GM18867 (cell line): ENCODE results near the gene ZMYND8.

ENCODE experiments used
- ATAC-seq: cut with Tn5 transposase; IDR thresholded peaks from one replicate; pipeline ENCODE4 v1.9.1; 2021; ENCODE audit warnings: mild to moderate bottlenecking, moderate library complexity; ENCODE audit not compliant: unreplicated experiment

The ZMYND8 gene

DNA sequence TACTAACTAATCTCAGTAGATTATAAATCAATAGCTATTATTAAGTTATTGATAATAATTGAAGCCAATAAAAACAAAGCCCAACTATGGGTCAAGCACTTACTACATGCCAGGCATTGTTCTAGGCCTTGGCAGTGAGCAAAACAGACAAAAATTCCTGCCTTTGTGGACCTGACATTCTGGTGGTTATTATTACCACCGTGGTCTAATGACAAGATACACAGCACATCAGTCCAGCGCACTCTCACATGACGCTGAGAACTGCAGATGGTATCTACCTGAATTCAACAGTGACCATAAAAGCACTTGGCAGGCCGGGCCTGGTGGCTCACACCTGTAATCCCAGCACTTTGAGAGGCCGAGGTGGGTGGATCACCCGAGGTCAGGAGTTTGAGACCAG lies 121.4 kb downstream of the ZMYND8 start:
- ATAC-seq, result no peak

DNA sequence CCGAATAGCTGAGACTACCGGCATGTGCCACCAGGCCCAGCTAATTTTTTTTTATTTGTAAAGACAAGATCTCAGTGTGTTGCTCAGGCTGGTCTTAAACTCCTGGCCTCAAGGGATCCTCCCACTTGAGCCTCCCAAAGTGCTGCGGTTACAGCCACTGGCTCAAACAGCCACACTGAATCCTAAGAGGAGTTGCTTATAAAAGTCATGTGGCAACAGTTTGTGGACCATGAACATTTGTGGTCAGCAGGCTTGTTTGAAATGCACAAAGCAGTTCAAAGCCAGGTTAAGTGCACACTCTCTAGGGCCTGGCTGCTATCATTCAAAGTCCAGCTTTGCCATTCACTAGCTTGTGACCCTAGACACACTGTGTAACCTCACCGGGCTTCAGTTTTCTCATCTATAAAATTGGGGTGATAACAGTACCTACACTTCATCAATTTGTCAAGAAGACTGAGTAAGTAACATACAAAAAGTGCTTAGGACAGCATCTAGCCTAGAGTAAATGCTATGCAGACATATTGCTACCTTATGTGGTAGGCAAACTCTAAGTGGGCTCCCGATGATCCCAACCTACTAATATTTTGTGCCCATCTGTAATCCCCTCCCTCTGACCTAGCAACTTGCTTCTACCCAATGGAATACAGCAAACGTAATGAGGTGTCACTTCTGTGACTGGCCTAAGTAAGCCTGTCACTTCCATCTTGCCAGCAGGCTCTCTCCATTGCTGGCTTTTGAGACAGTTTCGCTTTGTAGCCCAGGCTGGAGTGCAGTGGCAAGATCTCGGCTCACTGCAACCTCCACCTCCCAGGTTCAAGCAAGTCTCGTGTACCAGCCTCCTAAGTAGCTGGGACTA lies 122.9 kb downstream of the ZMYND8 start:
- ATAC-seq, result no peak

DNA sequence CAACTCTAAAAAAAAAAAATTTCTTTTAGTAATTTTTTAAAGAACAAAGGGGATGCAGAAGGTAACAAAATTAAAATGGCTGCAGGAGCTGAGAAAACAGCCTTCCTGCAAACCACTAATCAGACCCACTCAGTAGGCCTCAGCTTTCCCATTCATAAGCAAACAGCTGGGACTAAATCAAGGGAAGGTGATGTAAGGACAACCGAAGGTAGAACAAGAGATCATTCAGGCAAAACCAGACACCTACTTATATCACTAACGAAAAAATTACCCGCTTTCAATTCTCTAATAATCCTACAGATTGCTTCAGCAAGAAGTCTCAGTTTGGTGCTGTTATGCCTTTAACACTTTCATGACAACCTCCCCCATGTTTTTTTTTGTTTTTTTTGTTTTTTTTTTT lies 124.0 kb downstream of the ZMYND8 start:
- no peak for ATAC-seq

DNA sequence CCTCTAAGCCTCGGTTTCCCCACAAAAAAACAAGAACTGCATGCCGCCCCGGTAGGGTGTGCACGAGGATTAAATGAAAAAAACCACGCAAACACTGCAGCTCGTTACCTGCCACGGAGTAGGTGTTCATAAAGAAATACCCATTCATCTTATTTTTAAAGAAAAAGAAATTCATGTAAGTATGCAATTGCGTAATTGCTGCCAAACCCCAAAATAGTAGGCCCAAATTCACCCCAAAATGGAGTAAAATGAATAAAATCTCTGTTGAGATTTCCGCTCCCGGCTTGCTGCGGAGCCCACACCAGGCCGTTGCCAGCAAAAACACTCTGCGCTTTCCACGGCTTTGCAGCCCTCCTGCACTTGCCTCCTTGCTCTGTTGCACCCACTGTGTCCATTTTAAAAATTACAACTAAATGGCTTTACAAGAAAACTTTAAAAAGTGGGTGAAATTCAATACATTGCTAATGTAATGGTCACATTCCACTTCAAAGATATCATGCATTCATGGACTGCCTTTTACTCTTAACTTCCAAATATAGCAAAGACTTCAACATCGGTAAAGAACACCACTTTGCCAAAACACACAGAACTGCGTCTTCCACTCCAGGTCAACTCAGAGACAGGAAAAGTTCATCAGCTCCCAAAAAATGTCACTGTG lies 125.0 kb downstream of the ZMYND8 start:
- no peak for ATAC-seq

DNA sequence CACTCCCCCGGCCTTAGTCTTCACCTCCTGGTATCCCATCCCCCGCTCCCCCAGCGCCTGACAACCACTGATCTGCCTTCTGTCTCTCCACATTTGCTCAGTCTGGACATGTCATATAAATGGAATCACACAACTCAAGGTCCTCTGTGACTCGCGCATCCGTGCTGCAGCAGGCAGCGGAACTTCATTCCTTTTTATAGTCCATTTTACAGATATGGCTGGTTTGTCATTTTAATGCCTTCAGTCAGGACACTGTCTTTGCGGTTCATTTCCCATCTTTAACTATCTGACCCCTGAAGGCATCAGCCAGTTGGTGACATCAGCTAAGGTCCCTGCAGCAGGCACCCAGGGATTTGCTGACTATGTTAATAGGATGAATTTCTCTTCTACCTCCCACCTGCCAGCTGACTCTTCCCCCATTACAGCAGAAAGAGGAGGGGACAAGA lies 125.7 kb downstream of the ZMYND8 start:
- ATAC-seq, result no peak

DNA sequence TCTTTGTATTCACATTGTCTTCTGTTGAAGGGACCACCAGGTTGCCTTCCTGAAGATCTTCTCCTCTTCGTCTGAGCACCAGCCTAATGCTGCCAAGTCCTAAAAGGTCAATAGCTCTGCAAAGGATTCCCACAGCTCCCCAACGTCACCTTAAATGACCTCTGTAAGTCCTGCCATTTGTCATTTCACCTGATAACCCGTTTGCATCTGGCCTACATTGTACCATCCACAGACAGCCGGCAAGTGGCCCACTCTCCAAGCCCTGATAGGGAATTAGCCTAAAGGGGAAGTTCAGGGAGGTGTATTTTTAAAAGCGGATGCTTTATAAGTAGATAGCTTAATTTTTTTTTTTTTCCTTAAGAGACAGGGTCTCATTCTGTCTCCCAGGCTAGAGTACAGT lies 127.8 kb downstream of the ZMYND8 start:
- ATAC-seq, result no peak

DNA sequence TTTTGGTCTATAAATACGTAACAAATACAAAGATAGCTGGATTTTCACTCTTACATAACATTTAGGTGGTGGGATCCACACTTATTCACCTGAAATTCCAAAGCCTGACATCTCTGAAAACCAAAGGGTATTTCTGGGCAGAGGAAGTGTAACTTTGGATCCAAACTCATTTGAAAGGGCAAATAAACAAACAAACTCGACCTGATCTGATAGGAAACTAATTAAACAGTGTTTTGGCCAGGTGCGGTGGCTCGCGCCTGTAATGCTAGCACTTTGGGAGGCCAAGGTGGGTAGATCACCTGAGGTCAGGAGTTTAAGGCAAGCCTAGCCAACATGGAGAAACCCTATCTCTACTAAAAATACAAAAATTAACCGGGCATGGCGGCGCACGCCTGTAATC lies 128.9 kb downstream of the ZMYND8 start:
- no peak for ATAC-seq

DNA sequence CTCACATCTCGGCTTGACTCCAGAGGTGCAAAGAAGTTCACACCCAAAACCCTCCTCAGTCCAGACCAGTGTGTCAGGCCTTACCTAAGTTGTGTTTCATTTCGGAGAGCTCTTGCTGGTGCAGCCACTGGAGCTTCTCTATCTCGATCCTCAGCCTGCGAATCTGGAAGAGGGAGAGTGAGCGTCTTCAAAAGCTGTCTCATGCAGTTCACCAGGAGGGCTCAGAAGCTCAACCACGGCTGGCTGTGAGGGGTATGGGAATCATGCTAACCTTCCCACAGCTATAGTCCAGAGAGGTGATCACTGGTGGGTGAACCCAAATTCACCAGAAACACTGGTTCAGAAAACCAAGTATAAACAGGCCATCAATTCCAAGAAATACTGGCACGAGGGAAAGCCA lies 129.4 kb downstream of the ZMYND8 start:
- ATAC-seq, result no peak

DNA sequence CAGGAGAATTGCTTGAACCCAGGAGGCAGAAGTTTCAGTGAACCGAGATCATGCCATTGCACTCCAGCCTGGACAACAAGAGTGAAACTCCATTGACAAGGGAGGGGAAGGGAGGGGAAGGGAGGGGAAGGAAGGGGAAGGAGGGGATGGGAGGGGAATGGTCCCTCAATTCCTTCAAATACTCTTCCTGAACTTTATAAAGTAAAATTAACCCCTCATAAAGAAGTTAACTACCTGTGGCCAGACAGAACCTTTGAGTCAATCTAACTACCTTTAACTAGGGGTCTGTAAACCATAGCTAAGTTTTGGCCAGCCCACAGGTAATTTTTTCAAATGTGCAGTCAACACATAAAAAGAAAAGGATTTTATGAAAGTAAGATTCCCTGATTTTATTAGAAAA lies 131.0 kb downstream of the ZMYND8 start:
- ATAC-seq, result no peak

DNA sequence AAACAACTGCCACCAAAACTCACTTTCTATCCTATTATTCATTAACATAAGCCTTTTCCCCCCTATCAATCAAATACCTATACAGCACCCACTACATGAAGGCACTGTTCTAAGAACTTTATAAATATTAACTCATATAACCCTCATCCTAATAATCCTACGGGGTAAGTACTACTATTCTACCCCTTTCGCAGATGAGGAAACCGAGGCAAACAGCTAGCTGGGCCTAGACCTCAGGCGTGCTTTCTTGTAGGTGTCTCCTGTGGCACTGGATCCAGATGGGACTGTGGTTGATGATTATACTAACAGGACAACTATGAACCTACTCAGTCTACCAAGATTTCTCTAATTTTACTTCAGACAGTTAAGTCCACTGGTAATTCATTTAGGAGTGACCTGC lies 131.6 kb downstream of the ZMYND8 start:
- ATAC-seq, result no peak

DNA sequence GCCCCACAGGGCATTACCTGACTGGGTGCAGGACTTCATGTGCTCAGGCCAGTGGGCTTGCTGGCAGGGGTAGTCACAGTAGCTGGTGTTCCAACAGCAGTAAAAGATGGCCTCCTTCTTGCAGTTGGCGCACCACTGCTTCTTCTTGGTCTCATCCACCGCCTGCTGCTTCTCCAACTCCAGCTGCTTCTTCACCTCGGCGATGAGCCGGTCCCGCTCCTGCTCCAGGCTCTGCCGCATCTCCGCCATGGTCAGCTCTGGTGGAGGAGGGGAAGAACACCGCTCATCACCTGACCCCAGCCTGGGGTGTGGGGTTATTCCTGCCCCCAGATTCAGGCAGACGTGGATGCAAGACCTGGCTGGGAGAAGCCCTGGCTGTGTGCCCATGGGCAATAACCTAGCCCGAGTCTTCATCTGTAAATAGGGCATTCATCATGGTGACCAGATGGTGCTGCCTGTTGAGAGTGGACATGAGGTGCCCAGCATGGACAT lies 132.2 kb downstream of the ZMYND8 start:
- no peak for ATAC-seq

DNA sequence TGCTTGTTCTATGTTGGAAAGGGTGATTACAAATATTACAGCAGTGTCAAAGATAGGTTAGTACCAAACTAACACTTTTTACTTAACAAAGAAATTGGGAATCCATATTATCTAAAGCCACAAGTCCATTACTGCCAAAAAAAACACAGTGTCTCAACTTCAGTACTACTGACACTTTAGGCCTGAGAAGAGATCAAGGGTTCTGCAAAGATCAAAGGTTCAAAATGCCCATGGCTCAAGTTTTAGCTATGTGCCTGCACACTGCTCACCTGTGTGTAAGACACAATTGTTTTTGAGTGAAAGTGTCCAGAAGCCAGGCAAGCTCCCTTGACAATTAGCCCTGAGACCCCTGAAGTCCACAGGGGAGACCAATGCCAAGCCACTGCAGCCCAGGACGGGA lies 132.6 kb downstream of the ZMYND8 start:
- no peak for ATAC-seq

DNA sequence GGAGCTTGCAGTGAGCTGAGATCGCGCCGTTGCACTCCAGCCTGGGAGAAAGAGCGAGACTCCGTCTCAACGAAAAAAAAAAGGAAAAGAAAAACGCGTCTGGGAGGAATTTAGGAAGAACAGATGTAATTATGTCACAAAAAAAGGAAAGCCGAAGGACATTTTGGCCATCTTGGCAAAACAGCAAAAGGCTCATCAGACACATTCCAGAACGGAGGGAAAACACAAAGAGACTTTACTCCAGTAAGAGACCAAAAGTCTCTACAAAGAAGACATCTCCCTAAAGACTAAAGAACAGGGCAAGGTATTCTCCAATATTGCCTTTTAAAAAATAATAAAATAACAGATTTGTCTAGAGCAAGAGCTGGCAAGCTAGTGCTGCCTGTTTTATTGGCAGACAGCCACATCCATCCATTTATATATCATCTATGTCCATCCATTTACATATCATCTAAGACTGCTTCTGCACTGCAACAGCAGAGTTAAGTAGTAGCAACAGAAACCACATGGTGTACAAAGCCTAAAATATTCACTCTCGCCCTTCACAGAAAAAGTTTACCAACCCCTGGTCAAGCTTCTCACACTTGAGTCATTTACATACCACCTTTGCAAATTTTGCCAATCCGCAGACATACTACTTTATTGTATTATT lies 133.9 kb downstream of the ZMYND8 start:
- ATAC-seq, result no peak

DNA sequence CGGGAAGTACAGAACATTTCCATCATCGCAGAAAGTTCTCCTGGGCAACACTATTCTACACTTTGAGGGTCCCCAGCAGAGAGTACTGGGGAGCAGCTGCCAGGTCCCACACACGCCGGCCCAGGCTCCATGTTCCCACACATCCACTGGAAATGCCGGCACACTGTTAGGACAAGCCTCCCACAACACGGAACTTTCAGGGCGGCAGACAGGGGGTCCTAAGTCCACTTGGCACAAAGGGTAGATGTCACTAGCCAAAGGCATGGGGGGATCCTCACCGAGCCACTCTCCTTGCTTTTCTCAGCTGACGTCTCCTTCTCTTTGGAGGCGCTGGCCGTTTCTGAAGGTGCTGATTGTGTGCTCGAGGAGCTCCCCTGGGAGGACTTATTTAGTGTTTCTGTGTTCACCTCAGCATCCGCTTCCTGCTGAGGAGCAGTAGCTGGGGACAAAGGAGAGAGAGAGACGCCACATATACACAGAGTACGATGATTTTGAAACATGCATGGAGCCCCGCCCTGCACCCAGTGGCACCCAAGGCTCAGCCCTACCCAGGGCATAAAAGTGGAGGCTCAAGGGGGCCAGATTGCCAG lies 135.4 kb downstream of the ZMYND8 start:
- ATAC-seq, result no peak

DNA sequence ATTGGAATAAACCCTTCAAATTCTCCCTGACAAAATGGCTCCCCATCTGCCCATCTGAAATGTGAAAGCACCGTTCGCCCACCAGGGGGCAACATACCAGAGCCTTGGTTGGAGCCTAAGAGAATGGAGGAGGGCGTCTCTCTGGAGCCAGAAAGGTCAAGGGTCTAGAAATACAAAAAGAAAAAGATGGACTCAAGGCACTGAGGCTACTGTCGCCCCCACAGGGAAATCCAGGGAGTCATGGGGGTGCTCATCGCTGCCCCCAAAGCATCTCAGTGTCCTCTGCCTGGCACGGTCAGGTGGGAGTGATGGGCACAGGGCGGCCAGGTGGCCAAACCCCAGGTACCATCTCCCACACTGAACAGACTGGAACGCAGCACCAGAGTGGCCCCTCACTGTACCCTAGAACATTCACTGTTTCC lies 136.3 kb downstream of the ZMYND8 start:
- no peak for ATAC-seq

DNA sequence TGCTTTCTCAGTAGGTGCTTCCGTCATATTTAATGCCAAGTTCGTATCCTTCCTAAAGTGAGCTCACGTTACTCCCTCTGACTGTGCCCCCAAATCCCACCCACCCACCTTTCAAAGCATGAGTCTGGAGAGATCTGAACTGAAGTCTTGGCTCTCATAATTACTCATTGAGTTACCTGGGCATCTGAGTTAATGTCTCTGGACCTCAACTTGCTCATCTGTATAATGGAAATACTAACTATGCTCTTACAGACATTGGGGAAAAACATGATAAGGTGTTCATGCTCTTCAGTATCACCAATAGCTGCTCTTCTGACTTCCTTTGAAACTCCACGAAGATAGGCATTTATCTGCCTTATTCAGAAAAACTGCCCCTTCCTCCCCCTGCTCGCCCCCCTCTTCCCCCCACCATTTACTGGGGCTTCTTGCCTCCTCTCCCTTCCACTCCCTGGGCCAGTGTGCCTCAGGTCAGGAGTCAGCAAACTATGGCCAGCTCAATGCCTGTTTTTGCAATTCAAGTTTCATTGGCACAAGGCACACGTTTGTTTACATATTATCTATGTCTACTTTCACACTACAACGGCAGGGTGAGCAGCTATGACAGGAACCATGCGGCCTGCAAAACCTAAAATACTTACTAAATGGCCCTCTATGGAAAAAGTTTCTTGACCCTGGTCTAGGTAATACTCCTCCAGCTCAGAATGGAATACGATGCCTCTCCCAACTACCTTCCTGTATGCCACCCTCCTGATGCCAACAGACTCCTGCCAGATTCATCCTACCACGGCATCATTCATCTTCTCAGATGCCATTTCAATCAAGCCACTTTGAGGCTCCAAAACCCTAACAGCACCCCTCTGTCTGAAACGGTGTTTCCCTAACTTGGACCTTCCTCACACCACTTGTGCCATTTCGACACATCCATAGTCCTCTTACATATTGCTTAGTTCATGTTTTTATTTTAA lies 138.7 kb downstream of the ZMYND8 start:
- no peak for ATAC-seq

DNA sequence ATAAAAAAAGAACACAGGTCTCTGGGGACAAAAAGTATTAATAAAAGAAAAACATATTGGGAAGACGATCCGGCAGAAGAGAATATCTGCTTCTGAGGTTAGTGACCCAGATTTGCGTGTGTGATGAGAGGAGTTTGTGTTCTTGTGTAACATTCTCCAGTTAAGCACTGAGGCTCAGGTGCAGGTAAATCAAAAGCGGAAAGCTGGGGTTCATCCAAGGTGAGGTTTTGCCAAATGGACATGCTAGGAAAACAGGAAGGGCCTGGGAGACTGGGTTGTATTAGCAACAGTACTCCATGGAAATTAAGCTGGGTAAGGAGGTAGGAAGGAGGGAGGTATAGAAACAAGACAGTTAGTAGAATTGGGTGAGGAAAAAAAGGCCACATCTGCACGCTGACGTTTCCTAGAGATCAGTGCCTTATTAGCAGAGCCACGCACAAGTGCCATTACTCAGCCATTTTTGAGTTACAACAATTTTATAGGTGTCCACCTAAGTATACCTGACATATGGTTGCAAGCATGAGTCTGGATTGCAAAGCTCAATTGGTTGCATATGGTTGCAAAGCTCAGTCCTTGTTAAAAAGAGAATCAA lies 139.6 kb downstream of the ZMYND8 start:
- ATAC-seq, result no peak

DNA sequence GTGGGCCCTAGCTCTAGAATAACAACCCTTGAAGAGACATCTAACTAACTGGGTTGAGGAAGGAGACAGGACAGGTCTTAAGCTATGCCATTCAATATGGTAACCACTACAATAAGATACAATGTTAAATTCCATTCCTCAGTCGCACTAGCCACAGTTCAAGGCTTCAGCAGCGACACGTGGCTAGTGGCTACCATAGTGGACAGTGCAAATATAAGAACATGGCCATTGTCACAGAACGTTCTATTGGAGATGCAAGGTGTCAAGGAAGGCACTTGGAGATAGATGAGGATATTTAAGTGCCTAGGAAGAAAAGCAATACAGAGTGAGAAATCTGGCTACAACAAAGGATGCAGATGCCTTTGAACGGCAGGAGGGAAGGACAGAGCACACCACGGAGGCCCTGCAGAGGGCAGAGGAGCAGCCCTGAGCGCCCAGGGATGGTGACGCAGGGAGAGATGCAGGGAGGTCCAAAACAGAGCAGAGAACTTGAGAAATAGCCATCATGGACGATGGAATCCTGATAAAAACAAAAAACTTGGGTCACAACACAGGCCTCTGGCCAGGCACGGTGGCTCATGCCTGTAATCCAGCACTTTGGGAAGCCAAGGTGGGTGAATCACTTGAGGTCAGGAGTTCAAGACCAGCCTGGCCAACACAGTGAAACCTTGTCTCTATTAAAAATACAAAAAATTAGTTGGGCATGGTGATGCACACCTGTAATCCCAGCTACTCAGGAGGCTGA lies 140.7 kb downstream of the ZMYND8 start:
- ATAC-seq, result no peak

DNA sequence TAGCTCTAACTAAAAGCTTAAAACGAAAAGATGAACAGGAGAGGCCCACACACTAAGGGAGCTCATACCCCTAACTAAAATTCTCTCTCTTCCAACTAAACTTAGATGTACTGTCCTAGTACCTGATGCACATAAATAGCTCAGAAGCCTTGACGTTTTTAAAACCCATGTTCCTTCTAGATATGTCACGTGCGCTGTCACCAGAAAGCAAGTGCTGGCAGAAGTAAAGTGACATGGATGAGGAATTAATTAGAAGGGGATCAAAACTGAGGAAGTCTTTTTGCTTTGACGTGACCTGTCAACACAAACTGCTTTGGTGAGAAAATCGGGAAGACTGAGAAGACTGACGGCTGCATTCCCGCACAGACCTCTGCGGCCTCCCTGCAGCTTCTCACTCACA lies 142.5 kb downstream of the ZMYND8 start:
- no peak for ATAC-seq
